OCI-LY7 (cell line): Measurements from ENCODE around the gene DEAF1. TPM values are rescaled to one million over a fixed set of nuclear protein-coding genes. Genes with fewer than 3 reads are reported as not detected.

ENCODE experiments used
- BruUV-seq: library from RNA; stranded (reverse); fragments of 400-500 nt; replicated peaks from 2 replicates; lab custom pipeline; 2021; lab: Mats Ljungman, UMichigan
- CTCF ChIA-PET: fragments of 300-600 bp; sonication (Branson Sonifier 250); formaldehyde crosslinking; loops from one replicate; lab custom pipeline; 2022; ENCODE audit warnings: antibody characterized with exemption; ENCODE audit not compliant: unreplicated experiment; lab: Charles Lee
- POLR2A ChIA-PET: fragments of 300-600 bp; sonication (Branson Sonifier 250); formaldehyde crosslinking; loops from one replicate; lab custom pipeline; 2022; ENCODE audit warnings: antibody characterized with exemption; lab: Charles Lee
- DNase-seq: peaks from one replicate; pipeline ENCODE4 v3.0.0-alpha.2; 2015; ENCODE audit warnings: low spot score
- H2AFZ ChIP-seq: fragments of 200-600 bp; sonication (generic), shearing (Covaris generic); 2 replicates; pipeline ENCODE4 v1.6.1; 2014; ENCODE audit warnings: mild to moderate bottlenecking, antibody characterized with exemption, low read length, moderate library complexity
- H3K27ac ChIP-seq: fragments of 200-600 bp; sonication (generic); 2 replicates; pipeline ENCODE4 v1.5.1; 2014; ENCODE audit warnings: mixed run types, low read depth, mild to moderate bottlenecking, moderate library complexity, low read length, inconsistent platforms; ENCODE audit not compliant: poor library complexity, severe bottlenecking
- H3K36me3 ChIP-seq: fragments of 200-600 bp; sonication (generic); 2 replicates; pipeline ENCODE4 v1.6.1; 2014; ENCODE audit warnings: mild to moderate bottlenecking, antibody characterized with exemption, low read length, moderate library complexity, mixed read lengths; ENCODE audit not compliant: insufficient read depth
- H3K4me1 ChIP-seq: fragments of 200-600 bp; sonication (generic); 2 replicates; pipeline ENCODE4 v1.5.1; 2014; ENCODE audit warnings: mild to moderate bottlenecking, low read length; ENCODE audit not compliant: insufficient read depth, poor library complexity, severe bottlenecking
- H3K4me2 ChIP-seq: fragments of 200-600 bp; sonication (generic); 2 replicates; pipeline ENCODE4 v1.6.1; 2014; ENCODE audit warnings: mild to moderate bottlenecking, low read length
- H3K4me3 ChIP-seq: fragments of 200-600 bp; sonication (generic); 2 replicates; pipeline ENCODE4 v1.5.1; 2014; ENCODE audit warnings: mild to moderate bottlenecking, low read depth, low read length; ENCODE audit not compliant: poor library complexity, severe bottlenecking
- H3K79me2 ChIP-seq: fragments of 200-600 bp; sonication (generic); 2 replicates; pipeline ENCODE4 v1.6.1; 2016; ENCODE audit warnings: low read depth, mild to moderate bottlenecking, low read length, moderate library complexity, mixed read lengths; ENCODE audit not compliant: insufficient read depth
- H3K9me2 ChIP-seq: fragments of 200-600 bp; sonication (generic); 2 replicates; pipeline ENCODE4 v1.6.1; 2016; ENCODE audit warnings: mild to moderate bottlenecking, low read length, mixed read lengths; ENCODE audit not compliant: insufficient read depth
- H3K9me3 ChIP-seq: fragments of 200-600 bp; sonication (generic); 2 replicates; pipeline ENCODE4 v1.6.1; 2014; ENCODE audit warnings: mild to moderate bottlenecking, mixed run types, low read length, mixed read lengths
- H4K20me1 ChIP-seq: fragments of 200-600 bp; sonication (generic); 2 replicates; pipeline ENCODE4 v1.6.1; 2014; ENCODE audit warnings: mild to moderate bottlenecking, antibody characterized with exemption, low read length, moderate library complexity, mixed read lengths; ENCODE audit not compliant: insufficient read depth
- CTCF ChIP-seq: fragments of 200-600 bp; sonication (generic); conservative IDR thresholded peaks from 2 replicates; pipeline ENCODE4 v1.5.1; 2014; ENCODE audit warnings: mild to moderate bottlenecking, antibody characterized with exemption, low read length, moderate library complexity, mixed read lengths
- EZH2phosphoT487 ChIP-seq: fragments of 200-600 bp; sonication (generic); IDR thresholded peaks from 2 replicates; pipeline ENCODE4 v1.6.1; 2018; ENCODE audit warnings: low read depth, borderline replicate concordance, mild to moderate bottlenecking, mixed run types, antibody characterized with exemption, low read length, moderate library complexity, mixed read lengths
- intact Hi-C: fragments of 100-400 bp; cut with micrococcal nuclease; formaldehyde crosslinking; loops from one replicate; pipeline ENCODE4 v1.10.0; 2022; ENCODE audit not compliant: unreplicated experiment
- total RNA-seq, 2 experiments: library from RNA; depleted of rRNA in 1 of 2; stranded (reverse); fragments of >200 nt in 1 of 2; shearing (Covaris generic) in 1 of 2; gene quantifications; 2 replicates each; pipeline ENCODE4 v1.2.3, GENCODE V29; 2014 to 2022

The DEAF1 gene
- total RNA-seq, 2 experiments from 2014 or later, result 42.7 to 66.2 TPM

- no peaks in the 10 kb centered on the region for H3K9me2 ChIP-seq
- no peak overlapping the region for H2AFZ ChIP-seq
- no peaks in the 10 kb centered on the region for H3K4me1 ChIP-seq
- H4K20me1 ChIP-seq, result no peaks in the 10 kb centered on the region
- ChIA-PET CTCF (no interaction called here), POLR2A (interaction anchor here (1.0 kb wide), 1 partner anchor 48 kb away, joined by 3 read pairs; no protein-coding TSS in a partner anchor)
- H3K27ac ChIP-seq, result no peak overlapping the region
- H3K9me3 ChIP-seq, result no peaks in the 10 kb centered on the region
- no peak overlapping the region for H3K4me3 ChIP-seq
- no peaks in the 10 kb centered on the region for H3K79me2 ChIP-seq
- no peak for DNase-seq
- H3K36me3 ChIP-seq, result no peaks in the 10 kb centered on the region
- intact Hi-C loops, result no loop called here
- no peak overlapping the region for H3K4me2 ChIP-seq
- no peak for TF ChIP-seq EZH2phosphoT487
- TF ChIP-seq CTCF, result no peak
- no TSS peak for BruUV-seq
These were observed 70.9 kb downstream of the DEAF1 start for GRCh38 chr11:623999-624704.

- intact Hi-C loops, result no loop called here
- DNase-seq, result no peak
- Histone ChIP-seq H2AFZ (no peak overlapping the region), H3K4me3 (no peak overlapping the region), H3K4me2 (no peak overlapping the region), H3K9me2 (no peaks in the 10 kb centered on the region), H3K79me2 (no peaks in the 10 kb centered on the region), H3K36me3 (no peaks in the 10 kb centered on the region), H3K9me3 (no peaks in the 10 kb centered on the region), H3K27ac (no peak overlapping the region), H4K20me1 (no peaks in the 10 kb centered on the region), H3K4me1 (no peaks in the 10 kb centered on the region)
- no TSS peak for BruUV-seq
- no peak for TF ChIP-seq EZH2phosphoT487
- TF ChIP-seq CTCF, result no peak
- ChIA-PET CTCF (no interaction called here), POLR2A (no interaction called here)
These were observed 71.6 kb downstream of the DEAF1 start for GRCh38 chr11:623349-623869.

GRCh38 chr11:621838-622237 lies 73.2 kb downstream of the DEAF1 start:
- CTCF ChIA-PET, result no interaction called here
- H2AFZ ChIP-seq, result no peak overlapping the region
- H4K20me1 ChIP-seq, result no peaks in the 10 kb centered on the region
- no peak overlapping the region for H3K27ac ChIP-seq
- H3K4me1 ChIP-seq, result peaks cover 1% of the 10 kb centered on the region
- no peak for DNase-seq
- no TSS peak for BruUV-seq
- intact Hi-C loops, result no loop called here
- no peaks in the 10 kb centered on the region for H3K9me3 ChIP-seq
- no peaks in the 10 kb centered on the region for H3K79me2 ChIP-seq
- TF ChIP-seq EZH2phosphoT487 (no peak), CTCF (no peak)
- H3K4me3 ChIP-seq, result no peak overlapping the region
- H3K36me3 ChIP-seq, result no peaks in the 10 kb centered on the region
- no peaks in the 10 kb centered on the region for H3K9me2 ChIP-seq
- no peak overlapping the region for H3K4me2 ChIP-seq
- POLR2A ChIA-PET, result no interaction called here
